Head of caudate nucleus (tissue), 42 donors: ENCODE data around the gene KIF14.
"Not testable (repeated sequence)": the region's sequence is repeated elsewhere in the genome, so short reads cannot be mapped to it uniquely, and the experiment has no call there.

ENCODE experiments used
- DNase-seq, 42 donors: peaks; one replicate each; pipeline versions ENCODE4 v3.0.0 to v3.0.0-alpha.2; 2020 to 2021; ENCODE audit warnings: mixed read lengths in 7 of 42
- intact Hi-C: fragments of 100-400 bp; cut with DNase I; formaldehyde crosslinking; loops from one replicate; pipeline ENCODE4 v1.15.0; 2022

Gene KIF14

GRCh38 chr1:200640373-200640962, 19.9 kb upstream of the KIF14 start:
- no peak for DNase-seq
- intact Hi-C loops = no loop called here

- no peak for DNase-seq
- intact Hi-C loops = no loop called here
Observed at GRCh38 chr1:200638073-200638472, 17.5 kb upstream of the KIF14 start.

DNA sequence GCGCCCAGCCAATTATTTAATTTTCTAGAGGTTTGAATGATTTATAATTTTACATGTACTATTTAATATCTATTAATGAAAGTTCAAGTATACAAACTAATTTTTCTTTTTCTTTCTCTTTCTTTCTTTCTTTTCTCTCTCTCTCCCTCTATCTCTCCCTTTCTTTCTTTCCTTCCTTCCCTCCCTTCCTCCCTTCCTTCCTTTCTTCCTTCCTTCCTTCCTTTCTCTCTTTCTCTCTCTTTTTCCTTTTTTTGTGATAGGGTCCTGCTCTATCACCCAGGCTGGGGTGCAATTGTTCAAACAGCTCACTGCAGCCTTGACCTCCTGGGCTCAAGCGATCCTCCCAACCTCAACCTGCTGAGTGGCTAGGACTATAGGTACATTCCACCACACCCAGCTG, 16.1 kb upstream of the KIF14 start:
- no peak for DNase-seq
- intact Hi-C loops = no loop called here

GRCh38 chr1:200634261-200635122, 13.9 kb upstream of the KIF14 start:
- no peak for DNase-seq
- intact Hi-C loops = no loop called here

DNA sequence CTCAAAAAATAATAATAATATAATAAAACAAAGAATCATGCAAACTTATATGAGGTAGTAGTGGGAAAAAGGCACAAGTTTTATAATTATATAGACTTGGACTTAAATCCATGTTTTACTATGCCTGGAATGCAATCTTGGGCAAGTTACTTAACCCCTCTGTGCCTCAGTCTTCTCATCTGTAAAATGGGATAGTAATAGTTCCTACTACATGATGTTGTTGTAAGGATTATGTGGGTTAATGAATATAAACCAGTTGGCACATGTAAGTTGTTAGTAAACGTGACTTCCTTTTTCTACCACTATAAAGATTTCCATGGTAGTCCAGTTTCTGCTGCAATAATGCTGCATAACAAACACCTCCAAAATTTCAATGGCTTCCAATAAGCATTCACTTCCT, 10.8 kb upstream of the KIF14 start:
- intact Hi-C loops = no loop called here
- no peak for DNase-seq

DNA sequence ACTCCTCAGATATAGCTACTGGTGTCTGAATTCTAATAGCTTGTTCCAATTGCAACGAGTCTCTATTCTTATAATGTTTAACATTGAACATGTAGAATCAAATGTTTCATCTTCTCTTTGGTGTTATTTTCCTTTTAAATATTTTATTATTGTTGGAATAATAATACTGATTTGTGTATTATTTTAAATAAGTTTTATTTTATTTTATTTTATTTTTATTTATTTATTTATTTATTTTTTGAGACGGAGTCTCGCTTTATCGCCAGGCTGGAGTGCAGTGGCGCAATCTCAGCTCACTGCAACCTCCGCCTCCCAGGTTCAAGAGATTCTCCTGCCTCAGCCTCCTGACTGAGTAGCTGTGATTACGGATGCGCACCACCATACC, 10.0 kb upstream of the KIF14 start:
- DNase-seq, intact Hi-C loops: not testable (repeated sequence)

GRCh38 chr1:200629876-200630514, 9.4 kb upstream of the KIF14 start:
- intact Hi-C loops = no loop called here
- DNase-seq = no peak

GRCh38 chr1:200628223-200628881, 7.8 kb upstream of the KIF14 start:
- intact Hi-C loops = no loop called here
- DNase-seq = no peak

GRCh38 chr1:200627575-200628222, 7.1 kb upstream of the KIF14 start:
- intact Hi-C loops = no loop called here
- no peak for DNase-seq

DNA sequence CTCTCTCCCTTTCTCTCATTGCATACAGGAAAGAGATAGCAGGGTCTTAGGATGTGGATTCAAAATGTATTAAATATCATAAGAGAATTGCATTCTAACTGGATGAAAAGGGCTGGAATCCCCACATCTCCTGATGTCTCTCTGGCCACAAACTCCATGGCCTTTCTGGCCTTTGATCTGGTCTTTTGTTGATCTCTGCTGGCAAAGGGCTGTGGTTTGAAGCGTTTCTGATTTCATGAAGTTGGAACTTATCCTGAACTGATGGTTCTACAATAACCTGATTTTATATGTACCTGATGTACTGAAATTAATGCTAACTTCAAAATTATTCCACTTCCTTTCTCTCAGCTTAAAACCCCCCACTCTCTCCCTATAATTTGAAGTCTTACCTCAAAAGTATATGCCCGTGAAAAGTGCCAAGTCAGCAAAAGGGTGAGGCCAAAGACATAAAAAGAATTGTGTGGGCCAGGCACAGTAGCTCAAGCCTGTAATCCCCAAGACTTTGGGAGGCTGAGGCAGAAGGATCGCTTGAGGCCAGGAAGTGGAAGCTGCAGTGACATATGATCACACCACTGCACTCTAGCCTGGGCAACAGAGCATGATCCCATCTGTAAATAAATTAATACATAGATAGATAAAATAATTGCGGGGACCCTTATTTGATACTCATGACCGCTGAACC, 6.4 kb upstream of the KIF14 start:
- intact Hi-C loops = no loop called here
- DNase-seq = no peak

DNA sequence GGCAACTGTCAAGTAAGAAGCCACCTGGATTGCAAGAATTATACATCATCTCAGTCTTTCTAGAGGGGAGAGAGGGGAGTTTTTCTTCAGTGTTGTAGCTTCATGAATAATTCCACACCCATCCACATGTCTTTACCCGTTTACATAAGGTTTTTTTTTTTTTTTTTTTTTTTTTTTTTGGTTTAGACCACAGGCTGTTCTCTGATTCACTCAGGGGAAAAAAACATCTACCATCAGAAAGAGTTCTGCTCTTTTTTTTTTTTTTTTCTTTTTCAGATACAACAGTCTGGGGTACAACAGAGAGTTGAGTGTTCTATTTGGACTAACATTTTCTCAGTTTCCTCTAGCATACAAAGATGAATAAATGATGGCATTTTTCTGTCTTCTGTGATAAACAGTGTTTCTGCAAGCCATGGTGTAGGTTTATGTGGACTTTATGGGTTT, 4.9 kb upstream of the KIF14 start:
- DNase-seq = no peak
- intact Hi-C loops = no loop called here

GRCh38 chr1:200624679-200625335, 4.3 kb upstream of the KIF14 start:
- DNase-seq = no peak
- intact Hi-C loops = loop anchor here (5.0 kb wide), 1 partner anchor 177 kb away; no protein-coding TSS in a partner anchor

GRCh38 chr1:200619894-200620272, 668 bp downstream of the KIF14 start:
- DNase-seq = no peak
- intact Hi-C loops = loop anchor here (5.0 kb wide), 1 partner anchor 182 kb away; no protein-coding TSS in a partner anchor

DNA sequence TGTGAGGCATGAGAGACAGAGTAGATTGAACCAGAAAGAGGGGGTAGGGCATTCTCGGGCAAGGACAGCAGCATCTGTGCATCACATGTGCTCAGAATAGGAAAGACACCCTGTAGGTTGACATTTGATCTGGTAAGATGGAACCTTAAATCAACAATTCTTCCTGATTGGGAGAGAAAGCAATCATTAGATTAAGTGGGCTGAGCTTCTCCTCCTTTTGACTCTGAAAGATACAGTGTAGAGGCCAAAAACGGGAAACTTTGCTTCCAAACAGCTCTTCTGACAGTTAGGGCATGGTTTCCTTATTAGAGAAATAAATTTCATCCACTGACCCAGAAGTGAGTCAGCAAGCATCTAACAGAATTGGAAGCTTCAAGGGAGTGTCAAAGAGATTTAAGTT, 9.7 kb downstream of the KIF14 start:
- DNase-seq = no peak
- intact Hi-C loops = no loop called here

DNA sequence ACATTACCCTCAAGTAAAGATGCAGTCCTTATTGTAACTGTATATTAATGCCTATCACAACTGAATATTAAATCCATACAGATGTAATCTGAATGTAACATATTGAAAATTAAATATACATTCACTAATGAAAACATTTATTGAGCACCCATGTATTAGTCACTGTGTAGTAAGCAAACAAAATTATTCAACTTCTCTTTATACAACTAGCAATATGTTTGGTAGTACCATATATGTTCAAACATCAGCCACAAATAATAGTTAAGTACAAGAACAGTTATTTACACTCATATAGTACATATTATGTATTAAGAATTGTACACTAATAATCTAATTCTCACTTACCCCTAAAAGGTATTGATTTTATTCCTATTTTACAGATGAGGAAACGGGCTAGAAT, 17.9 kb downstream of the KIF14 start:
- DNase-seq = no peak

DNA sequence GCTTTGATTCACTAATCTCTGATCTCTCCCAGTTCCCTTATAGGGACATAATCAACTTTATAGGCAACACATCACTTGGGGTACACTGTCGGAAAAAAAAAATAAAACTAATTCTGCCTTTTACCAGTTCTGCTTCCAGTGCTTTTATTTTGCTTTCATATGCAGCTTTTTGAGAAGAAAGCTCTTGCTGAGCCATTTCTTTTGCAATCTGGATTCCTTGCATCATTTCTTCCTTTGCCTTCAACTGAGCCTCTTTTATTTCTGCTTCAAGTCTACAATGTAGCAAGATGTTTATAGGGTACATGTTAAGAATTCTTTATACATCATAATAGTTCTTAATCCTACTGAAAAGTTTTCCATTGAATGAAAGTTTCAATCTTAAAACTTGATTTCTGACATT, 30.6 kb downstream of the KIF14 start:
- DNase-seq = no peak
- intact Hi-C loops = no loop called here

More for the DNA sequence above, 17.9 kb downstream of the KIF14 start:
- intact Hi-C loops = no loop called here

DNA sequence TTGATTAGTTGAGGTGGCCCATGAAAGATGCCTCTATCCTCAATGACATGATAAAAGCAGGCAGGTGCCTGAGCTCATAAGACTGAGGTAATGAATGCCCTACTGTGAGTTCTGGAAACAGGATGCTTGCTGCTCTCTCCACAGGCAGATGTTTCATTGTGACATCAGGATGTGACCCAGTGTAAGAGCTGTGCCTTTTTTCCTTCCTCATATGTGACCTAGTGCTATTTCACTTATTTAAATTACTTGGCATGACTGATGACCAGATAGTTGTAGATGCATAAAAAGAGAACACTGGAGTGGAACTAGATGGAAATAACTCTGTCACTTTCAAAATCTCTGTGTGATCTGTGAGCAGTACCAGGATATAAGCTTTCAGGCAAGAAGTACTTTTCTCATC, 31.9 kb downstream of the KIF14 start:
- intact Hi-C loops = no loop called here
- DNase-seq = peak in 1 of 42 donors; percentile 6

DNA sequence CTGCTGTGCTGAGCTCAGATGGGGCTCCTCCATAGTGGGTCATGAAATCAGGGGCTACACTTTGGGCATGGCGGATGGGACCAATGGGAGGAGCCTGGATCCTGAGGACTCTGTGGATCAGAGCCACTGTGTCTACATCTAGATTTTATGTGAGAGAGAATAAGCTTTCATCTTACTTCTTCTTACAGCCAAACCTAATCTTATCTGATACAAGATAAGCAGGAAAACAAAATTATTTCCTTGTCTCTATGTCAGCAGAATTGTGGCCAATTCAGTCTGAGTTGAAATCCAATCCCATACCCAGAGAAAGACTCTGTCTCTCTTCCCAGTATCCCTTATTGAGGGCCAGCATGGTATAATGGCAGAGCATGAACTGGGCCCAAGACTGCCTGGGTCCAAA, 56.2 kb downstream of the KIF14 start:
- DNase-seq = no peak
- intact Hi-C loops = no loop called here
